GM12891 (cell line): ENCODE data around the gene VENTX.
"Not testable (repeated sequence)": the region's sequence is repeated elsewhere in the genome, so short reads cannot be mapped to it uniquely, and the experiment has no call there.

ENCODE experiments used
- DNase-seq: peaks from one replicate; pipeline ENCODE4 v3.0.0; 2011; ENCODE audit warnings: low spot score; ENCODE audit not compliant: insufficient read length
- FAIRE-seq: peaks from 2 replicates; lab custom pipeline; 2011; peaks lifted over from hg19 to GRCh38; lab: Jason Lieb, UNC
- PAX5 ChIP-seq: IDR thresholded peaks from 2 replicates; pipeline ENCODE4 v1.6.1; 2011; ENCODE audit warnings: low read length, moderate library complexity, mild to moderate bottlenecking; ENCODE audit not compliant: insufficient read depth, severe bottlenecking
- POLR2A ChIP-seq: IDR thresholded peaks from 2 replicates; pipeline ENCODE4 v1.6.1; 2011; ENCODE audit warnings: low read depth, low read length, control low read depth
- POLR2AphosphoS5 ChIP-seq: IDR thresholded peaks from 2 replicates; pipeline ENCODE4 v1.6.1; 2011; ENCODE audit warnings: low read depth, low read length, control low read depth
- POU2F2 ChIP-seq: IDR thresholded peaks from 2 replicates; pipeline ENCODE4 v1.6.1; 2011; ENCODE audit warnings: low read depth, mild to moderate bottlenecking, control low read depth, low read length, moderate library complexity
- SPI1 ChIP-seq: IDR thresholded peaks from 2 replicates; pipeline ENCODE4 v1.6.1; 2011; ENCODE audit warnings: low read depth, low read length, control low read depth
- TAF1 ChIP-seq: IDR thresholded peaks from 2 replicates; pipeline ENCODE4 v1.6.1; 2011; ENCODE audit warnings: low read depth, low read length, control low read depth

Gene VENTX

DNA sequence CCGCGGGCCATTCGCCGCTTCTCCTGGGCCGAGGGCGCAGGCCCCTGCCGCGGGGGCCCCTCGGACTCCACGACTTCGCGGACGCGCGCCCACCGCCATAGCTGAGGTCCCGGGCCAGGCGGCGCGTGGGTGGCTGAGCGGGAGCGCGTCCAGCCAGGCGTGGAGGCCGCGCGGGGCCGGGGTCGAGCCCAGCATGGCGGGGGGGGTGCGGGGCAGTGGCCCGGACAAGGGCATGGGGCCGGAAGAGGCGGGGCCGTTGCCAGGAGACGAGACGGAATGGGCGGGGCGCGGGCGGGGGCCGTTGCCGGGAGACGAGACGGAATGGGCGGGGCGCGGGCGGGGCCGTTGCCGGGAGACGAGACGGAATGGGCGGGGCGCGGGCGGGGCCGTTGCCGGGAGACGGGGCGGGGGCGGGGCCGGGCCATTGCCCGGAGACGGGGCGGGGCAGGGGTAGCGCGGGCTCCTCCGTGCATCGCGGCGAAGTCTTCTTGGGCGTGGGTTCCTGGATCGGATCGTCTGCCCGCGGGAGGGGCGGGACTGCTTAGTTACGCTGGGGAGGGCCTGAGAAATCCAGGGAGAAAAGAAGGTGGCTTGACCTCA, 24.2 kb downstream of the VENTX start:
- peak; percentile 94 for DNase-seq
- peak; percentile 89 for FAIRE-seq
- TF ChIP-seq POLR2A (0 out of 2 replicates have a peak, but pooled peaks have one; percentile 3), SPI1 (no peak), PAX5 (peak; percentile 41)

DNA sequence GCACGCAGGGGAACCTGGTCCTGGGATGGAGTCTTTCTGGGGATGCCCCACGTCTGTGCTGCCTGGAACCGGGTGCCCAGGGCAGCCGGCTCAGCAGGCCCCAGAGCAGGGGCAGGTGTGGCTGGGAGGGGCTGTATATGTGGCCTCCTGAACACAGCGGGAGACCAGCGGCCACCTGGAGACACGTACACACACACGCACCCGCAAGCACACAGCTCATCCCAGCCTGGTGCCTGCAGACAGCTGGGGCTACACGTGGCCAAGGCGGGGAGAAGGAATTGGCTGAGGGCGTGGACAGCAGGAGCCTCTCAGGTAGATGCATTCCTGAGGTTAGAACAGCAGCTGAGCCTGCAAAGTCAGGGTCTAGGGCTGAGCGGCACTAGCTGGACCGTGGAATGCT, 25.0 kb downstream of the VENTX start:
- DNase-seq (no peak), FAIRE-seq (no peak)
- TF ChIP-seq TAF1 = no peak
- TF ChIP-seq PAX5 = no peak
- no peak for TF ChIP-seq SPI1
- no peak for TF ChIP-seq POU2F2
- TF ChIP-seq POLR2A = 0 out of 2 replicates have a peak, but pooled peaks have one; percentile 12
- TF ChIP-seq POLR2AphosphoS5 = peak; percentile 14; the same call in 1 of the 2 replicates

DNA sequence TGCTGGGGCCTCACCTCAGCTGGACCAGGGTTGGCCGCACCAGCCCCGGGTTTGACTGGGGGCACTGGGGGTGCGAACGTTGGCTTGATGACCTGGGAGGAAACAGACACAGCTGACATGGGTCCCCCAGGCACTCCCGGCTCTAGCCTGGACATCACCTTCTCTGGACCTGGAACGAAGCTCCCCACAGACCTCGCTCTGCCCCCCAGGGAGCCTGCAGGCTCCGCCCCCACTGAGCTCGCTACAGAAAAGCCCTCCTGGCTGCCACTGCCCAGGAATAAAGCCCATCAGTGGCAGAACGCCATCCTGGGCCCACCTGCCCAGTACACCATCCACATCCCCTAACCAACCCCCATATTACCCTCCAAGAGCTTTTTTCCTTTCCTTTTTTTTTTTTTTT, 26.0 kb downstream of the VENTX start:
- FAIRE-seq = no peak
- DNase-seq = no peak
- no peak; the same call in 1 of the 2 replicates for TF ChIP-seq POLR2A
- no peak for TF ChIP-seq TAF1
- TF ChIP-seq POLR2AphosphoS5 = no peak
- no peak for TF ChIP-seq PAX5
- no peak for TF ChIP-seq POU2F2
- no peak for TF ChIP-seq SPI1

DNA sequence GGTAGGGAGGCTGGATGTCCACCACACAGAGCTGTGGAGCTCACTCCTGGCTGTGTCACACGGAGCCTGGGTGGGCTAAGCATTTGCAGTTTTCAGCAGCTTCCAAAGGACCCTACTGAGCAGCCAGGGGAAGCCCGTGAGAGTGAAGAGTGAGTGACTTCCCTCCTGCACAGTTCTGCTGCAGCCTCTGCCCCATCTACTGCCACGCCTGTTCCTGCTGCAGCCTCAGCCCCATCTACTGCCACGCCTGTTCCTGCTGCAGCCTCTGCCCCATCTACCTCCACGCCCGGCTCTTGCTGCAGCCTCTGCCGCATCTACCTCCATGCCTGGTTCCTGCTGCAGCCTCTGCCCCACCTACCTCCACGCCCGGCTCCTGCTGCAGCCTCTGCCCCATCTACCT, 26.8 kb downstream of the VENTX start:
- no peak for DNase-seq
- TF ChIP-seq TAF1 (no peak), POU2F2 (no peak), PAX5 (no peak), SPI1 (no peak), POLR2AphosphoS5 (no peak), POLR2A (no peak)
- no peak for FAIRE-seq

DNA sequence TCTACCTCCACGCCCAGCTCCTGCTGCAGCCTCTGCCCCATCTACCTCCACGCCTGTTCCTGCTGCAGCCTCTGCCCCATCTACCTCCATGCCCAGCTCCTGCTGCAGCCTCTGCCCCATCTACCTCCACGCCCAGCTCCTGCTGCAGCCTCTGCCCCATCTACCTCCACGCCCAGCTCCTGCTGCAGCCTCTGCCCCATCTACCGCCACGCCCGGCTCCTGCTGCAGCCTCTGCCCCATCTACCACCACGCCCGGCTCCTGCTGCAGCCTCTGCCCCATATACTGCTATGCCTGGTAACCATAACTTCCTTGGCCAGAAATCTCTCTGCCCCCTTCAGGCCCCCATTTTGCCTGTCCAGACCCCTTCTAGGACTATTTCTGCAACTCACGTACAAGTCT, 27.4 kb downstream of the VENTX start:
- DNase-seq, FAIRE-seq: not testable (repeated sequence)

DNA sequence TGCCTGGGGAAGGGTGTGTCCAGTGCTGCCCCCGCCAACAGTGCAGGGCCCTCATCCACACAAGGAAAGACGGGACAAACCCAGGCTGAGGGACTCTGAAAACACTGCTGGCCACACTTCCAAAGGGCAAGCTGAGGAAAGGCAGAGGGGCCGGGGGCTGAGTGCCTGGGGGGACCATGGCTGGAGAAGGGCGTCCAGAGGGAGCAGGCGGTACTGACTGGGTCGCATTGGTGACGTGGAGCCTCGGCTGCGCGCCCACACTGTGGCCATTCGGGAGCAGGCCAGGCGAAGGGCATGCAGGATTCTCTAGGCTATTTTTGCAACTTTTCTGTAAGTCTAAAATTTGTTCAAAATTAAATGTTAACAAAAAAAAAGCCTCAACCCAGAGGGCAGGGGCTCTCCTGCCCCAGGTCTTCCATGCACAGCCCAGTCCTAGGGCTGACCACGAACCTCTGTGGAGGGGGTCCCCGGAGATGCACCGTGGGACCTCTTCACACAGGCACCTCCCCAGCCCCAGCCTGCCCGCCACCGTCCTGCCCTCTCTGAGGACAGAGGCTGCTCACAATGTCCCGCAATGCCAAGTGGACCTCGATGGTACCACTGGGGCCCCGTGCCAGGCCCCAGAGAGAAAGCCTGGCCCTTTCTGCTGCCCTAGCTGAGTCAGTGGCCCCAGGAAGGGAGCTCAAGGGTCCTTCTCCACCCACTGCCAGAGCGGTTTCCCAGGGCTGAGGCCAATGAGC, 28.6 kb downstream of the VENTX start:
- TF ChIP-seq SPI1 = no peak
- TF ChIP-seq TAF1 = no peak
- TF ChIP-seq POLR2A = no peak
- no peak for TF ChIP-seq POLR2AphosphoS5
- TF ChIP-seq PAX5 = no peak
- no peak for TF ChIP-seq POU2F2
- DNase-seq (no peak), FAIRE-seq (no peak)

DNA sequence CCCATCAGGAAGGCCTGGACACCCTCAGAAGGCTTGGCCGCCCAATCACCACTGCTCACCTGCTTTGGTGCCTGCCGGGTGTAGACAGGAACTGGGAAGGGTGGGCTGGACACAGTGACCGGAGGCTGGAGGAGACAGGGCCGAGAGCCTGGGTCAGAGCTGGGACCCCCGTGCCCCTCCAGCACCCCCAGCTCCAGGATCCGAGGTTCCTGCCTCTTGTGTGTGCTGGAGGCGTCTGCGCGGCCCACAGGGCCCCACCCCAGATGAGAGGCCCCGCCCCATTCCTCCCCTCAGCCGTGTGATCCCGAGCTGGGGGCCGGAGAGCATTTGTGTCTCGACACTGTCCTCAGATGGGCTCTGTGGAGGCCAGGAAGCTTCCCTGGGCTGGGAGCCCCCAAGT, 29.6 kb downstream of the VENTX start:
- TF ChIP-seq POLR2A (no peak), POU2F2 (no peak), SPI1 (no peak), POLR2AphosphoS5 (no peak), PAX5 (no peak), TAF1 (no peak)
- FAIRE-seq = no peak
- DNase-seq = no peak

DNA sequence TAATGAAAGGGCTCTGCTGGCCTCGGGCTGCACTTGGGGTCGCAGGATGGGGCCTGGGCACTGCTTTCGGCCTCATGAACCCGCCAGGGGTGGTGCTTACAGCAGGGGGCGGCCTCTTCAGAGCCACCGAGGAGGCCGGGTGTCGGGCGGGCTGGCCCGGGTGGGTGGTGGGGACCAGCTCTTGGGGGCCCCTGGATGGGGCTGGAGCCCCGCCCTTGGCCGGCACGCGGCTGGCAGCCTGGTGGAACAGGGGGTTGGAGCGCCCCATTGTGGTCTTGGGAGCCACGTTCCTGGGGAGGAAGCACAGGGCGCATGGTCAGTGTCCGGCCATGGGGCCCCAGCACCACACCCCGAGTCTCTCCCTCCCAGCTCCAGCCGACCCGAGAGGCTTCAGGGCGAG, 30.2 kb downstream of the VENTX start:
- FAIRE-seq = no peak
- TF ChIP-seq PAX5 (no peak), TAF1 (no peak), POLR2AphosphoS5 (no peak), POU2F2 (no peak), POLR2A (no peak), SPI1 (no peak)
- no peak for DNase-seq

DNA sequence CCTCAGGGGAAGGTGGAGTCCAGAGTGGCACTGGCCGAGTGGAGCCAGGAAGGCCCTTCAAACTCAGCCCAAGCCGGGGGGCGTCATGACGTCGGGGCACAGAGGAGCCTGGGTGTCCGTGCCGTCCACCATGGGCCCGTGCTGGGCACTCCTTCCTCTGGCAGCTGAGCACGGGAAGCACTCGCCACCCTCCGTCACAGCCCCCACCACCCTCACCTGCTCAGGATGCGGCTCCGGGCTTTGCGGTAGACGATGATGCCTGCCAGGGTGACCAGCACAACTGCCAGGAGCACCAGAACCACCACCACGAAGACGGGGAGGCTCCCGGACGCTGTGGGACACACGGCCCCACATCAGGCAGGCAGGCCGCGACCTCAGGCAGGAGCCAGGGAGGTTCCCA, 30.9 kb downstream of the VENTX start:
- DNase-seq = no peak
- TF ChIP-seq POU2F2 (no peak), POLR2AphosphoS5 (no peak), POLR2A (no peak), TAF1 (no peak), SPI1 (no peak), PAX5 (no peak)
- no peak for FAIRE-seq
